Measurements from ENCODE around the gene PIK3CB.
"Not testable (repeated sequence)": the region's sequence is repeated elsewhere in the genome, so short reads cannot be mapped to it uniquely, and the experiment has no call there.

PIK3CB gene

GRCh38 chr3:138834596-138835396 is at the start of gene PIK3CB:
Gene PIK3CB, minus strand, starts transcription at chr3:138834928. Its CDS starts 75,585 bp downstream, at chr3:138759343.
- DNase-seq: peak; percentile 92

- DNase-seq: no peak
Measured at GRCh38 chr3:138881233-138881632, 46.5 kb upstream of the PIK3CB start.

GRCh38 chr3:138879541-138880380 is 45.0 kb upstream of the PIK3CB start:
- DNase-seq: no peak

GRCh38 chr3:138877226-138877625 is 42.5 kb upstream of the PIK3CB start:
- DNase-seq: no peak

DNA sequence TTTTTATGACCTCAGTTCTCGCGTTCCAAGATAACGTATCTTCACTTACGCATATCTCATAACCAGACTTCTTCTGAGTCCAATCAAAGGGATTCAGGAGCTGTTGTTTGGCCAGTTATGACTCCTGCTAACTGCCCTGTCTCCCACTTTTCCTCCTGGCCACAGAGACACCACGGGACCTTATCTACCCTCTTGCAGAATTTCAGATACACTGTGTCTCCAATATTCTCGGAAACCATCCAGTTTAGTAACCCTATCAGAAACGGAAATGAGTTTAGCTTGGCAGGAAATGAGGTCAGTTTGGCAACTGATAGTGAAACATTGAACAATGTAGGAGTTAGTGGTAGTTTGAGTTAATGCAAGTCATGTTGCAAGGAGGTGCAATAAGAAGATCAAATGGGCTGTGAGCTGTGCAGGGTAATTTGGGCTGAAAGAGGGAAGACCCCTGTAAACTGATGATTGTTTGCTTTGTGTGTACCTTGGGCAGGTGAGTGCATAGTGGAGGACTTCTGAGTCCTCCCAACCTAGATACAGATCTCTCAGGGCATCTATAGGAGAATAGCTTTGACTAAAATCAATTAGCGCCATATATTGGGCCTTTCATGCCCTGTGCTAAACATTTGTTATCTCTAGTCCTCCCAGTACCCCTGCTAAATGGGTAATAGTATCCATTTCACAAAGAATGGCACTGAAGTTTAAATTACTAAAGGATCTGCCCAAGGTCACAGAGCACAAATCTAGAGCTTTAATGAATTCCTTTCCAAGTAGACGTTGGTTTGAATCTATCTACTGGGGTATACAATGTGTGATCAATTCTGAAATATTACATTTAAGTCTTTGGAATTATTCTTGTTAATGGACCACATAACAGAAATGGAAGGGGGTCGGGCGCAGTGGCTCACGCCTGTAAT is 41.3 kb upstream of the PIK3CB start:
- DNase-seq: no peak

DNA sequence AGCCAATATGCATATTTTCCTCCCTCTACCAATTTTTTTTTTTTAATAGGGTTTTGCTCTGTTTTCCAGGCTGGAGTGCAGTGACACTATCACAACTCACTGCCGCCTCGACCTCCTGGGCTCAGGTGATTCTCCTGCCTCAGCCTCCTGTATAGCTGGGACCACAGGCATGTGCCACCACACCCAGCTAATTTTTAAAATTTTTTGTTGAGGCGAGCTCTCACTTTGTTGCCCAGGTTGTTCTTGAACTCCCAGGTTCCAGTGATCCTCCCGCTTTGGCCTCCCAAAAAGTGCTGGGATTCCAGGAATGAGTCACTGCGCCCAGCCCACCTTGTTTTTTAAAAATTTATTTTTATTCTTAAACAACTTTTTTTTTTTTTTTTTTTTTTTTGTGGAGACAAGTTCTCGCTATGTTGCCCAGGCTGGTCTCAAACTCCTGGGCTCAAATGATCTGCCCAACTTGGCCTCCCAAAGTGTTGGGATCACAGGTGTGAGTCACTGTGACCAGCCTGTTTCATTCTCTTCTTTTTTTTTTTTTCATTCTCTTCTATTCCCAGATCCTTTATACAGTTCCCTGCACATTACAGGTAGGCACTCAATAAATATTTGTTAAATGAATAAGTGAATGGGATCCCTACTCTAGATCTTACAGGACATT is 40.5 kb upstream of the PIK3CB start:
- DNase-seq: no peak

- DNase-seq: no peak
Measured at GRCh38 chr3:138873471-138874278, 38.9 kb upstream of the PIK3CB start.

DNA sequence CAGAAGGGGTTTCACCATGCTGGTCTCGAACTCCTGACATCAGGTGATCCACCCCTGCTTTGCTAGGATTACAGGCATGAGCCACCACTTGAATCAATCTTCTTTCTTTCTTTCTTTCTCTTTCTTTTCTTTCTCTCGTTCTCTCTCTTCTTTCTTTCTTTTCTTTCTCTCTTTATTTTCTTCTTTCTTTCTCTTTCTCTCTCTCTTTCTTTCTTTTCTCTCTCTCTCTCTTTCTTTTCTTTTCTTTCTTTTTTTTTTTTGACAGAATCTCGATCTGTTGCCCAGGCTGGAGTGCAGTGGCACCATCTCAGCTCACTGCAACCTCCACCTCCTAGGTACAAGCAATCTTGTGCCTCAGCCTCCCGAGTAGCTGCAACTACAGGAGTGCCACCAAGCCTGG is 37.9 kb upstream of the PIK3CB start:
- no peak for DNase-seq

DNA sequence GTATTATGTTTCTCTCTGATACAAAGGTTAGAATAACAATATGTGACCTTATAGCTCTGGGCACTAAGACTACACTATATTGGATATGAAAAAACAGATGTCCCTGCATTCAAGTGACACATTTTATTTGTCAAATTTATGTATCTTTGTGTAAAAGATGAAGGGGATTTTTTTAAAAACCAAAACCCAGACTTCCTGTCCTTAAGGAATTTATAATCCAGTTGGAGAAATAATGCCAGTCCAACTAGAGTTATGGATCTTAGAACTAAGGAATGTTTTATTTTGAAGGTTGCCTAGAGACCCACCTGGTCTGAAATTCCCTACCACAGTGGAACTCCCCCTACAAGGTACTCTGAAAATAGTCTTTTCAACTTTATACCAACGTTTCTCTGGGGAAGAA is 33.3 kb upstream of the PIK3CB start:
- DNase-seq: no peak

- DNase-seq: no peak
Measured at GRCh38 chr3:138863776-138864113, 29.0 kb upstream of the PIK3CB start.

GRCh38 chr3:138862924-138863775 is 28.4 kb upstream of the PIK3CB start:
- no peak for DNase-seq

DNA sequence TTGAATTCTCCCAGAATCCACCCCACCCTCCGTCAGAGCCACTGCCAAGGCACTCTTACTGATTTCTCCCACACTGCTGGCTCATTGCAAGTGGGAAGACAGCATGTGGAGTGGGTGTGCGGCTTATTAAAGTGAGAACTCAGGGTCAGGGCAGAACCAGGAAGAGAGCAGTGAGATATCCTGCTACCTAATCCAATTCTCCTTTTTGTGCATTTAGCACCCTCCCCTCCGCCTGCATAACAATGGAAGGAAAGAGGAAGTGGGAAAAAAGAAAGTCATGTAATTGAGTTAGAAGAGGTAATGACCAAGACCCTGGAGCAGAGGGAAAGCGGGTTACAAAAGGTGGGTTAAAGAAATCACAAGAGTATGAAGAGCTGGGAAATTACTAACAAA is 27.8 kb upstream of the PIK3CB start:
- no peak for DNase-seq

- DNase-seq: no peak
Measured at GRCh38 chr3:138861798-138862197, 27.1 kb upstream of the PIK3CB start.

- no peak for DNase-seq
Measured at GRCh38 chr3:138856799-138857198, 22.1 kb upstream of the PIK3CB start.

GRCh38 chr3:138854940-138855339 is 20.2 kb upstream of the PIK3CB start:
- no peak for DNase-seq

DNA sequence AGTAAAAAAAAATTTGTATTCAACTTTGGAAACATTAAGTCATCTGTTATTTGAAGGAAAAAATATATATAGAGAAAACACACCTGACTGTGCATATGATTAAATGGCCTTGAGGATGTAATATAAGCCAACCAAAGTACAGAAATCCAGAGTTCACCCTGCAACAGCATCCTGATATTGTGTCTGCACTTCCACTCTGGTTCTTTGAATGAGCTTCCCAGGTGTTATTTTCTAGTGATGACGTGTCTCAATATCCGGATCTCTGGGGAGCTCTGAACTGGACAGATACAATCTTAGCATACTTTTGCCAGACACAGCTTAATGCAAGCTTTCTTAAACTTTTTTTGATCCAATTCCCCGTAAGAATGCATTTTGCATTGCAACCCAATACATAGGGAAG is 19.5 kb upstream of the PIK3CB start:
- DNase-seq: no peak

DNA sequence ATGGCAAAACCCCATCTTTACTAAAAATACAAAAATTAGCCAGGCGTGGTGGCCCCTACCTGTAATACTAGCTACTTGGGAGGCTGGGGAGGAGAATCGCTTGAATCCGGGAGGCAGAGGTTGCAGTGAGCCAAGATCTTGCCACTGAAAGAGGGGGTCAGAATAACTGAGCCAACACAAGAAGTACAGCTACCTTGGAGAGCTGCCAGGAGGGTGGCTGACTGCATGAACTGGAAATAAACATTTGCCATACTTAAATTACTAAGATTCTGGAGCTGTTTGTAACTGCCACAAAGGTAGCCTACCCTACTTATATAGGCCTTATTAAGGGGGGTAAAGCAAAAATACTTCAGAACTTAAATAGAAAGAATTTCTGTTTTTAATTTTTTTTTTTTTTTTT is 15.4 kb upstream of the PIK3CB start:
- DNase-seq: no peak

DNA sequence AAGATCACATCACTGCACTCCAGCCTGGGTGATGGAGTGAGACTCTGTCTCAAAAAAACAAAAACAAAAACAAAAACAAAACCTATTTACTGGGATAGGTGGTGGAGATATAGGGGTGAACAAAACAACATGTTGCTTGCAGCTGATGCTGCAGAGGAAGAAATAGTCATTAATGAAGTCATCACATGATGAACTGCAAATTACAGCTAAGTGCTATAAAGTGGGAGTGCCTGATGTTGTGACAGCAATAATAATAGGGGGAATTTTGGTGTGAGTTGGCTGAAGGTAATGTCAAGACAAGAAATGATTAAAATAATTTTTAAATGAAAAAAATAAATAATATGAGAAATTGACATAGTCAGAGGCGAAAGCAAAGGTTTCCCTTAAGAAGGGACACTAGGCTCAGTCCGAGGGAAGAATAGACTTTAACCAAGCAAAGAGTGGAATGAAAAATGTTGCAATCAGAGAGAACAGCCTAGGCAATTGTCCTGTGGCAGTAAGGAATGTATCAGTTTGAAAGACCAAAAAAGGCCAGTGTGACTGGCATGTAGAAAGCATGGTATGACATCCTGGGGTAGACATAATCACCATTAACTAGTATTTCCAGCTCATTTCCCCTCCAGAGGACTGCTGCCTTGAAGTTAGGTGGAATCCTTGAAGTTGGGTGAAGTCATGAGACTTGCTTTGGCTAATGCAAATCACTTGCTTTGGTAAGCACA is 14.7 kb upstream of the PIK3CB start:
- DNase-seq: no peak

GRCh38 chr3:138848696-138849095 is 14.0 kb upstream of the PIK3CB start:
- DNase-seq: no peak

DNA sequence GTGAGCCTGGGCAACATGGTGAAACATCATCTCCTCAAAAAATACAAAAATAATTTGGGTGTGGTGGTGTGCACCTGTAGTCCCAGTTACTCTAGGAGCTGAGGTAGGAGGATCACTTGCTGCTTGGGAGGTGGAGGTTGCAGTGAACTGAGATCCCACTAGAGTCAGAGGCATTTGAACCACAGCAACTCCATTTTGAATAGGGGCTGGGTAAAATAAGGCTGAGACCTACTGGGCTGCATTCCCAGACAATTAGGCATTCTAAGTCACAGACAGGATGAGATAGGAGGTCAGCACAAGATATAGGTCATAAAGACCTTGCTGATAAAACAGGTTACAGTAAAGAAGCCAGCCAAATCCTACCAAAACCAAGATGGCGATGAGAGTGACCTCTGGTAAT is 12.1 kb upstream of the PIK3CB start:
- DNase-seq: not testable (repeated sequence)
